Measurements from ENCODE around the gene FLOT1. TPM values are rescaled to one million over a fixed set of nuclear protein-coding genes. Genes with fewer than 3 reads are reported as not detected.

FLOT1 gene
- total and polyA plus RNA-seq, 2 of the 13 experiments (the other 11 are each of a cell fraction or from before 2014, with no cell fraction given) = 82.3 to 130 TPM

DNA sequence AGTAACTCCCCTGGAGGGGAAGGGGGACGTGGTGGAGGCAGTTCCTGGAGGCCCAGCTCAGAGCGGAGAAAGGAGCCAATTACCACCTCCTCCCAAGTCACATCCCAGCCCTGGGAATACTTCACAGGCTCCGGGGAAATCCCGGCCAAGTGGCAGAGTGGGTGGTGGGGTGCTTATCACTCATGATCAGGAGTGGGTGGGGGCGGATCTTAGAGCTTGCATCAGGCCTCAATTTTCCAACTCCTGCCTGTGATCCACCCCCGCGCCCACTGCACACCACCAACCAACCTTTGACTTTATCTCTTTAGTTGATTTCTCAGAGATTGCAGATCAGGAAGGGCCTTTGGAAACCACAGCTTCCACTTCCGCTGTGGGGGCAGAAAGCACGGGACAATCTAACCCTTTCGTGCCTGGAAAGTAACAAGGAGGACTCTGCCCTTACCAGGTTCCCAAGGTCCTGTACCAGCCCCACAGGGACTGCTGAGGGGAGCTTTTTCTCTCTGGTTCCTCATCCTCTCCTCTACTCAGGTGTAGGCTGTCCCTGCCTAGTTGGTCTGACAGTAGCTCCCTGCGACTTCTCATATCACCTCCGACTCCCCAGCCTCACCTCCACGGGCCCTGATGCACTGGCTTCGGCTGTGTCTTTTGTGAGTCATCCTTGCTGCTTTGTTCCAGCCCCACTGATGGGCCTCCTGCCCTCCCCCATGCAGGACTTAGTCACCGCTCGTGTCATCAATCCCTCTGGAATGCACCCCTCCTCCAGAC is 26.8 kb upstream of the FLOT1 start (continued):
- TF ChIP-seq, protein P1, sequence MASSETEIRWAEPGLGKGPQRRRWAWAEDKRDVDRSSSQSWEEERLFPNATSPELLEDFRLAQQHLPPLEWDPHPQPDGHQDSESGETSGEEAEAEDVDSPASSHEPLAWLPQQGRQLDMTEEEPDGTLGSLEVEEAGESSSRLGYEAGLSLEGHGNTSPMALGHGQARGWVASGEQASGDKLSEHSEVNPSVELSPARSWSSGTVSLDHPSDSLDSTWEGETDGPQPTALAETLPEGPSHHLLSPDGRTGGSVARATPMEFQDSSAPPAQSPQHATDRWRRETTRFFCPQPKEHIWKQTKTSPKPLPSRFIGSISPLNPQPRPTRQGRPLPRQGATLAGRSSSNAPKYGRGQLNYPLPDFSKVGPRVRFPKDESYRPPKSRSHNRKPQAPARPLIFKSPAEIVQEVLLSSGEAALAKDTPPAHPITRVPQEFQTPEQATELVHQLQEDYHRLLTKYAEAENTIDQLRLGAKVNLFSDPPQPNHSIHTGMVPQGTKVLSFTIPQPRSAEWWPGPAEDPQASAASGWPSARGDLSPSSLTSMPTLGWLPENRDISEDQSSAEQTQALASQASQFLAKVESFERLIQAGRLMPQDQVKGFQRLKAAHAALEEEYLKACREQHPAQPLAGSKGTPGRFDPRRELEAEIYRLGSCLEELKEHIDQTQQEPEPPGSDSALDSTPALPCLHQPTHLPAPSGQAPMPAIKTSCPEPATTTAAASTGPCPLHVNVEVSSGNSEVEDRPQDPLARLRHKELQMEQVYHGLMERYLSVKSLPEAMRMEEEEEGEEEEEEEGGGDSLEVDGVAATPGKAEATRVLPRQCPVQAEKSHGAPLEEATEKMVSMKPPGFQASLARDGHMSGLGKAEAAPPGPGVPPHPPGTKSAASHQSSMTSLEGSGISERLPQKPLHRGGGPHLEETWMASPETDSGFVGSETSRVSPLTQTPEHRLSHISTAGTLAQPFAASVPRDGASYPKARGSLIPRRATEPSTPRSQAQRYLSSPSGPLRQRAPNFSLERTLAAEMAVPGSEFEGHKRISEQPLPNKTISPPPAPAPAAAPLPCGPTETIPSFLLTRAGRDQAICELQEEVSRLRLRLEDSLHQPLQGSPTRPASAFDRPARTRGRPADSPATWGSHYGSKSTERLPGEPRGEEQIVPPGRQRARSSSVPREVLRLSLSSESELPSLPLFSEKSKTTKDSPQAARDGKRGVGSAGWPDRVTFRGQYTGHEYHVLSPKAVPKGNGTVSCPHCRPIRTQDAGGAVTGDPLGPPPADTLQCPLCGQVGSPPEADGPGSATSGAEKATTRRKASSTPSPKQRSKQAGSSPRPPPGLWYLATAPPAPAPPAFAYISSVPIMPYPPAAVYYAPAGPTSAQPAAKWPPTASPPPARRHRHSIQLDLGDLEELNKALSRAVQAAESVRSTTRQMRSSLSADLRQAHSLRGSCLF (CRISPR knock-in tag; IDR thresholded peaks at IDR 0.05; ENCODE audit: borderline replicate concordance) = no peak
- TF ChIP-seq NFKBIZ (CRISPR knock-in tag; IDR thresholded peaks at IDR 0.05) (peak; percentile 91; the same call in 1 of the 2 replicates), HNRNPH1 (optimal IDR thresholded peaks at IDR 0.05; ENCODE audit: low read depth, low read length) (peak; percentile 59), GZF1 (CRISPR knock-in tag; IDR thresholded peaks at IDR 0.05) (no peak), TBX3 (IDR thresholded peaks at IDR 0.05; ENCODE audit: borderline replicate concordance) (peak; percentile 38; the same call in 1 of the 2 replicates), JUNB (CRISPR knock-in tag; IDR thresholded peaks at IDR 0.05; ENCODE audit: borderline replicate concordance) (peak; percentile 99), ETV5 (CRISPR knock-in tag; IDR thresholded peaks at IDR 0.05; ENCODE audit: borderline replicate concordance) (peak; percentile 96), BCL6 (CRISPR knock-in tag; IDR thresholded peaks at IDR 0.05) (peak; percentile 70)
- TF ChIP-seq, protein P2, sequence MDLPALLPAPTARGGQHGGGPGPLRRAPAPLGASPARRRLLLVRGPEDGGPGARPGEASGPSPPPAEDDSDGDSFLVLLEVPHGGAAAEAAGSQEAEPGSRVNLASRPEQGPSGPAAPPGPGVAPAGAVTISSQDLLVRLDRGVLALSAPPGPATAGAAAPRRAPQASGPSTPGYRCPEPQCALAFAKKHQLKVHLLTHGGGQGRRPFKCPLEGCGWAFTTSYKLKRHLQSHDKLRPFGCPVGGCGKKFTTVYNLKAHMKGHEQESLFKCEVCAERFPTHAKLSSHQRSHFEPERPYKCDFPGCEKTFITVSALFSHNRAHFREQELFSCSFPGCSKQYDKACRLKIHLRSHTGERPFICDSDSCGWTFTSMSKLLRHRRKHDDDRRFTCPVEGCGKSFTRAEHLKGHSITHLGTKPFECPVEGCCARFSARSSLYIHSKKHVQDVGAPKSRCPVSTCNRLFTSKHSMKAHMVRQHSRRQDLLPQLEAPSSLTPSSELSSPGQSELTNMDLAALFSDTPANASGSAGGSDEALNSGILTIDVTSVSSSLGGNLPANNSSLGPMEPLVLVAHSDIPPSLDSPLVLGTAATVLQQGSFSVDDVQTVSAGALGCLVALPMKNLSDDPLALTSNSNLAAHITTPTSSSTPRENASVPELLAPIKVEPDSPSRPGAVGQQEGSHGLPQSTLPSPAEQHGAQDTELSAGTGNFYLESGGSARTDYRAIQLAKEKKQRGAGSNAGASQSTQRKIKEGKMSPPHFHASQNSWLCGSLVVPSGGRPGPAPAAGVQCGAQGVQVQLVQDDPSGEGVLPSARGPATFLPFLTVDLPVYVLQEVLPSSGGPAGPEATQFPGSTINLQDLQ (CRISPR knock-in tag; IDR thresholded peaks at IDR 0.05) = peak; percentile 71; the same call in 1 of the 2 replicates
- TF ChIP-seq, protein P3, sequence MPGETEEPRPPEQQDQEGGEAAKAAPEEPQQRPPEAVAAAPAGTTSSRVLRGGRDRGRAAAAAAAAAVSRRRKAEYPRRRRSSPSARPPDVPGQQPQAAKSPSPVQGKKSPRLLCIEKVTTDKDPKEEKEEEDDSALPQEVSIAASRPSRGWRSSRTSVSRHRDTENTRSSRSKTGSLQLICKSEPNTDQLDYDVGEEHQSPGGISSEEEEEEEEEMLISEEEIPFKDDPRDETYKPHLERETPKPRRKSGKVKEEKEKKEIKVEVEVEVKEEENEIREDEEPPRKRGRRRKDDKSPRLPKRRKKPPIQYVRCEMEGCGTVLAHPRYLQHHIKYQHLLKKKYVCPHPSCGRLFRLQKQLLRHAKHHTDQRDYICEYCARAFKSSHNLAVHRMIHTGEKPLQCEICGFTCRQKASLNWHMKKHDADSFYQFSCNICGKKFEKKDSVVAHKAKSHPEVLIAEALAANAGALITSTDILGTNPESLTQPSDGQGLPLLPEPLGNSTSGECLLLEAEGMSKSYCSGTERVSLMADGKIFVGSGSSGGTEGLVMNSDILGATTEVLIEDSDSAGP (CRISPR knock-in tag; IDR thresholded peaks at IDR 0.05; ENCODE audit: borderline replicate concordance) = peak; percentile 87
- TF ChIP-seq, protein P4, sequence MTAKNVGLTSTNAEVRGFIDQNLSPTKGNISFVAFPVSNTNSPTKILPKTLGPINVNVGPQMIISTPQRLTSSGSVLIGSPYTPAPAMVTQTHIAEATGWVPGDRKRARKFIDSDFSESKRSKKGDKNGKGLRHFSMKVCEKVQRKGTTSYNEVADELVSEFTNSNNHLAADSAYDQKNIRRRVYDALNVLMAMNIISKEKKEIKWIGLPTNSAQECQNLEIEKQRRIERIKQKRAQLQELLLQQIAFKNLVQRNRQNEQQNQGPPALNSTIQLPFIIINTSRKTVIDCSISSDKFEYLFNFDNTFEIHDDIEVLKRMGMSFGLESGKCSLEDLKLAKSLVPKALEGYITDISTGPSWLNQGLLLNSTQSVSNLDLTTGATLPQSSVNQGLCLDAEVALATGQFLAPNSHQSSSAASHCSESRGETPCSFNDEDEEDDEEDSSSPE (CRISPR knock-in tag; IDR thresholded peaks at IDR 0.05) = no peak; the same call in 1 of the 2 replicates
